HG03064 (cell line): ENCODE results near the gene GPR78.

Experiments used
- ATAC-seq: cut with Tn5 transposase; IDR thresholded peaks from one replicate; pipeline ENCODE4 v1.9.1; 2021; ENCODE audit warnings: low read depth; ENCODE audit not compliant: unreplicated experiment

GPR78 gene

GRCh38 chr4:8546766-8547107 lies 33.5 kb upstream of the GPR78 start:
- ATAC-seq = no peak

GRCh38 chr4:8547108-8547911 lies 32.9 kb upstream of the GPR78 start:
- ATAC-seq = no peak

- ATAC-seq = no peak
These were observed 32.1 kb upstream of the GPR78 start for GRCh38 chr4:8547912-8548730.

- no peak for ATAC-seq
These were observed 31.4 kb upstream of the GPR78 start for GRCh38 chr4:8548731-8549351.

GRCh38 chr4:8549352-8549931 lies 30.8 kb upstream of the GPR78 start:
- ATAC-seq = no peak

- ATAC-seq = no peak
These were observed 29.5 kb upstream of the GPR78 start for GRCh38 chr4:8550691-8551090.

- ATAC-seq = no peak
These were observed 28.2 kb upstream of the GPR78 start for GRCh38 chr4:8552024-8552423.

GRCh38 chr4:8552581-8553205 lies 27.5 kb upstream of the GPR78 start:
- no peak for ATAC-seq

- no peak for ATAC-seq
These were observed 27.0 kb upstream of the GPR78 start for GRCh38 chr4:8553216-8553615.

- no peak for ATAC-seq
These were observed 26.2 kb upstream of the GPR78 start for GRCh38 chr4:8553991-8554405.

GRCh38 chr4:8554555-8555100 lies 25.6 kb upstream of the GPR78 start:
- ATAC-seq = no peak

- ATAC-seq = no peak
These were observed 24.5 kb upstream of the GPR78 start for GRCh38 chr4:8555716-8556115.

GRCh38 chr4:8556341-8557150 lies 23.6 kb upstream of the GPR78 start:
- ATAC-seq = no peak

- ATAC-seq = no peak
These were observed 22.8 kb upstream of the GPR78 start for GRCh38 chr4:8557151-8558076.

GRCh38 chr4:8558080-8558960 lies 21.9 kb upstream of the GPR78 start:
- no peak for ATAC-seq

- ATAC-seq = no peak
These were observed 21.2 kb upstream of the GPR78 start for GRCh38 chr4:8559011-8559410.

GRCh38 chr4:8559524-8560264 lies 20.5 kb upstream of the GPR78 start:
- no peak for ATAC-seq
